HPDE6-E6E7 (cell line): ENCODE data around the gene GID8.
A peak's percentile ranks its signal among the peaks of the same experiment; 100 is the strongest.
"Not testable (repeated sequence)": the region's sequence is repeated elsewhere in the genome, so short reads cannot be mapped to it uniquely, and the experiment has no call there.

Experiments
- DNase-seq: peaks from one replicate; pipeline ENCODE4 v3.0.0; 2011; ENCODE audit warnings: missing footprints; ENCODE audit errors: extremely low spot score

Gene GID8

GRCh38 chr20:62958388-62959100 is 20.6 kb downstream of the GID8 start:
- DNase-seq = no peak

DNA sequence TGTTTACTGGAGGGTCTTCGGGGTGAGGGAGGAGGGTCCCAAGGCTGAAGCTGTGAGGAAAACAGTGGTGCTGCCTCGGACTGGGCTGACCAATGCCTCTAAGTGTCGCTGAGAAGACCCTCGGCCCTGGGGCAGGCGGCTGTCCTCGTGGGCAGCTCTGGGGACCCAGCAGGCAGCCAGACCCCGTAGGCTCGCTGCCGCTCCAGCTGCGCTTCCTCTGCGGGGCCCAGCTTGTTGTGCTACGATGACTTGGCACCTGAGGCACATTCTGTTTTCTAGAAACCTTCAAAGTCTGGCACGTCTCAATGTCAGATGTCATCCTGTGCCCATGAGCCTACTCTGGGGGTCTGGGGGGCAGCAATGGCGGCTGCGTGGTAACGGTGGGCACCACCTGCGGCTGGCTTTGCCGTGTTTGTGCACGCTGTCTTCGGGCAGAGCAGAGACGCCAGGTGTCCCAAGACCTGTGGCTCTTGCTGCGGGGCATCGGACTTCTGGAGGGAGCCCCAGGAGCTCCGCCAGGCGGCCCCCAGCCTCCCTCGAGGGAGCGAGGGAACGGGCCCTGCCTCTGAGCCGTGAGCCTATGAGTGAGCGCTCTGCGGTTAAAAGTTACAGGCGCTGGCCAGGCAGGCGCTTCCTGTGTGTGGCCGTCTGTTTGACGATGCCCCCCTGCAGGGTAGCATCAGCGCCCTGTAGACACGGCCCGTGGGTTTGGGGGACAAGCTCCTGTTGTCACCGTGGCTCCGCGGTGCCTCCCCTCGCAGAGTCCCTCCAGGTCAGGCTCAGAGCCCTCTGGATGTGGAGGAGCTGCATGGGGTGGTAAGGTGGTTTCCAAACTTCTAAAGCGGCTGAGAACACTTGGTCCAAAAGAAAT is 21.4 kb downstream of the GID8 start:
- no peak for DNase-seq

- no peak for DNase-seq
Observed at GRCh38 chr20:62959998-62960436, 22.1 kb downstream of the GID8 start.

DNA sequence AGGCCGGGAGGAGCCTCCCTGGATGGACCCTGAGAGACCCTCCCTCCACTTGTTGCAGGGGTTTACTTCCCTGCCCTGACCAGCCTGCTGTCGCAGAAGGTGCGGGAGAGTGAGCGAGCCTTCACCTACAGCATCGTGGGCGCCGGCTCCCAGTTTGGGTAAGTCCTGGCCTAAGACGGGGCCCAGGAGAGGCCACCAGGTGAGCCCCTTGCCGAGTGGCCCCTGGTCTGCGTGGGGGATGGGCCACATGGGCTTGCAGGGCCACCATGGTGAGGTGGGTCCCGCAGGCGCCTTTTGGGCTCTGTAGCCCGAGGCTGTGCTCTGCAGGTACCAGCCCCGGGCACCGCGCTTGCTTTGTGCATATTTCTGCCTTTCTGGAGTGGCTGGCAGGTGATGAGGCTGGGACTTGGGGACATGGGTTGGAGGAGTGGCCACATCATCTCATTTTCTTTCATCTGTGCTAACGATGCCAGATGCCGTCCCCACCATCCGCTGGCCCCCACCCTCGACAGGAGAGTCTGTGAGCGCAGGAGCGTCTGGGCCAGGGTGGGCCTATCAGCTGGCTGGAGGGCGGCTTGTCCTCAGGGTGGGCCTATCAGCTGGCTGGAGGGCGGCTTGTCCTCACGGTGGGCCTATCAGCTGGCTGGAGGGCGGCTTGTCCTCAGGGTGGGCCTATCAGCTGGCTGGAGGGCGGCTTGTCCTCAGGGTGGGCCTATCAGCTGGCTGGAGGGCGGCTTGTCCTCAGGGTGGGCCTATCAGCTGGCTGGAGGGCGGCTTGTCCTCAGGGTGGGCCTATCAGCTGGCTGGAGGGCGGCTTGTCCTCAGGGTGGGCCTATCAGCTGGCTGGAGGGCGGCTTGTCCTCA is 22.7 kb downstream of the GID8 start:
- DNase-seq = not testable (repeated sequence)

DNA sequence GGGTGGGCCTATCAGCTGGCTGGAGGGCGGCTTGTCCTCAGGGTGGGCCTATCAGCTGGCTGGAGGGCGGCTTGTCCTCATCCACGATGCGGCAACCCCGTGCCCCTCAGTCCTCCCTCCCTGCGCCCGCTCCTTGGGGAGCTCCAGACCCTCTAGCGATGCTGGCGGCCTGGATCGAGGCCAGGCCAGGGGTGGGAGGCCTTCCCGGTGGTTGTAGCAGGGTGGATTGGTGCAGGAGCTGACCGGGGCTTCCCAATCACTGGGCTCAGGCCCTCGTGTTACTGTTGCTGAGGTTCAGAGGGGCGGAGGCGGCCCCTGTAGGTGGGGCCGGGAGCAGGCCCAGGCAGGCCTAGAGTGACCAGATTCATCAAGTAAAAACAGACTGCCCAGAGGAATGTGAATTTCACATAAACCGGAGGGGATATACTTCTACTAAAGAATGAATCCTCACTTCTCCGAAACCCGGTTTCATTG is 23.4 kb downstream of the GID8 start:
- DNase-seq = peak; percentile 71

- DNase-seq = no peak
Observed at GRCh38 chr20:62961799-62962198, 23.9 kb downstream of the GID8 start.

DNA sequence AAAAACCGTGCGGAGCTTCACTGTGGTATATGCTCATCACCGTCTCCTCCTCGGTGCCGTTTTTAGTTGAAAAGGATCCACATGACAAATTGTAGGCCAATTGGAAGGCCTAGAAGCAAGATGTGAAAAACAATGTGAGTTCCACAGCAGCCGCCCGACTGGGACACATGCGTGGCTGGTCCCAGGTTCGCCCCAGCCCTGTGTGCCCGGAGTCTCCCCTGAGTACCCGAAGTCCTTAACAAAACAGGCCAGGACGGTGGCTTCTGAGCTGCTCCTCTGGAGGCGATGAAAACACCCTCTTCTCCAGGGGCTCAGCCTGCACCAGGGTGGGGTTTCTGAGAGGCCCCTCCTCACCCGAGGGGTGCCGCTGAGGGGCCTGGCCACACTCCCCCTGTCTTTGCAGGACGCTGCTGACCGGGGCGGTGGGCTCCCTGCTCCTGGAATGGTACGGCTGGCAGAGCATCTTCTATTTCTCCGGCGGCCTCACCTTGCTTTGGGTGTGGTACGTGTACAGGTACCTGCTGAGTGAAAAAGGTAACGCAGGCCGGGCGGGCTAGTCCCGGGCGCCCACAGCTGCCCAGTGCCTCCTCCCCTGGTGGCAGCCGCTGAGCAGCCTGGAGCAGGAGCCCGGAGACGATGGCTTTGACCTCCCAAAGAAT is 24.4 kb downstream of the GID8 start:
- no peak for DNase-seq

DNA sequence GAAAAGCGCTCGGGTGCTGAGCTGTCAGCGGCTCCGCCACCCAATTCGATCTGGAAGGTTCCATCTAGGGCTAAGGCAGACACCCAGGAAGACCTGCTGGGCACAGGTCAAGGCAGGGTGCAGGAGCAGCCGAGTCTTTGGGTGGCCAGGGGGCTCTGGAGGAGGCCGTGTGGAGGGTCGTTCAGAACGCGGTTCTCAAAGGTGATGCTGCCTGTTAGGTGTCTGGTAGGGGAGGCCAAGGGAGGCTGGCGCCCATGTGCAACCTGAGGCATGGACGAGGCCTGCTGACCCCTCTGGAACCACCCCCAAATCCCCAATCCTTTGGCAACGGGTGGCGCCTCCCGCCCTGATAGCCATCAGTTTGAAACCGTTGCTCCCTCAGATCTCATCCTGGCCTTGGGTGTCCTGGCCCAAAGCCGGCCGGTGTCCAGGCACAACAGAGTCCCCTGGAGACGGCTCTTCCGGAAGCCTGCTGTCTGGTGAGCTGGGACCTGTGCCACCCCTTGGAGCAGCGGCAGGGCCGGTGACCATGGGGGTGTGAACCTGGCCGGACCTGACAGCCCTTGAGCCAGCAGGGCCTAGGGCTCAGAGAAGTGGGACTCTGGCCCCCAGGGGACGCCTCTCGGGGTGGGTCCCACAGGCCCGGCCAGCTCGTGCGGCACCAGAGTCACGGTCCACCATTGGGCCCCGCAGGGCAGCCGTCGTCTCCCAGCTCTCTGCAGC is 25.1 kb downstream of the GID8 start:
- DNase-seq = no peak

DNA sequence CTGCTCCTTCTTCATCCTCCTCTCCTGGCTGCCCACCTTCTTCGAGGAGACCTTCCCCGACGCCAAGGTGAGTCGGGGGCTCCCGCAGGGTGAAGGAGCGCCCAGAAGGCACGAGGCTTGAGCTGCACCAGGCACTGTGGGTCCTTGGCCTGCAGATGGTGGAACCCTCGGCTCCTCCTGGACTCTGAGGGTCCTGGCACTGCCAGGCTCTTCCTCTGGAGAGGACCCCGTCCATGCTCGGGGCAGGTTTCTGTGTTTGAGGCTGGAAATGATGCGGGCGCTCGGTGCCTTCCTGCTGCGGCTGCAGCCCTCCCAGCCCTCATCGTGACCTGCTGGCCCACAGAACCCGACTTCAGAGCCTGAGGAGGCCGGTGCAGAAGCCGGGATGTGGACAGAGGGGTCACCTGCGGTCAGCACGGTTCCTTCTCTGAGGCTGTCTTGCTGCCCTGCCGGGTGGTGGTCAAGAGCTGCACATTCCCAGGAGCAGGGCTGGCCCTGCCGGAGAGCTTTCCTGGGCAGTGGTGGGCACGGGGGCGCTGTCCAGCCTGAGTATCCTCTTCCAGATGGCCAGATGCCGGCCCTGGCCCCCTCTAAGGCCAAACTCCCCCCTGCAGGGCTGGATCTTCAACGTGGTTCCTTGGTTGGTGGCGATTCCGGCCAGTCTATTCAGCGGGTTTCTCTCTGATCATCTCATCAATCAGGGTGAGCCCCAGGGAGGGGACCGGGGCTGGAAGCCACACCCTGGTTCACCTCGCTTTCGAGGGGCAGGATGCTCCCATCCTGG is 25.9 kb downstream of the GID8 start:
- no peak for DNase-seq

DNA sequence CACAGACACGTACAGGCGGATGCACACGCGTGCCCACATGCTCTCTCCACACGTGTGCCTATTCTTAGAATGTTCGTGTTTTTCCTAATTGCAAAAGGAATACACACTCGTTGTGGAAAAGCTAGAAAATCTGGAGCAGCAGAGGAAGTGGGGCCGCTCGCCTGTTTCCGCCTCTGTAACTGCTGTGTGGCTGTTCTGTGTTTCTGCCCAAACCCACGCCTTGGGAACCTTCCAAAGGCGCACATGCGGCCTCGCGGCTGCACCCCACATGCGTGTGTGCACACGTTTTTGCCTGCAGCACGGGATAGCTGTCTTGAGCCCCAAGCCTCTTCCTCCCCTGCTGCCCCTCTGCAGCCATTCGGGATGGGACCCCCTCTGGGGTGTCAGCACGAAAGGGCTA is 26.8 kb downstream of the GID8 start:
- DNase-seq = no peak

DNA sequence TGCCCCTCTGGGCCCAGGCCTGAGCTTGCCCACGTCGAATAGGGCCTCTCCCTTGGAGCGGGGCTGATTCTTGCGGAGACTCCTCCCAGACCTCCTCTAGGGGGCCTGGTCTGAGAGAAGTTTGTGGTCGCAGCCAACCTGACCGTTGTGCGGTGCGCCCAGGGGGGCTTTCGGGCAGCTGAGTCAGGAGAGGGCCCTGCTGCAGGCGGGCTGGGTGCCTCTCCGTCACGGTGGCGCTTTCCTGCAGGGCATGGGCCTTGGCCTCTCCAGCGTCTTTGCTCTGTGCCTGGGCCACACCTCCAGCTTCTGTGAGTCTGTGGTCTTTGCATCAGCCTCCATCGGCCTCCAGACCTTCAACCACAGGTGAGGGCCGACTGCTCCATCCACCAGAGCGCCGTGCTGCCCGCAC is 27.4 kb downstream of the GID8 start:
- DNase-seq = no peak

DNA sequence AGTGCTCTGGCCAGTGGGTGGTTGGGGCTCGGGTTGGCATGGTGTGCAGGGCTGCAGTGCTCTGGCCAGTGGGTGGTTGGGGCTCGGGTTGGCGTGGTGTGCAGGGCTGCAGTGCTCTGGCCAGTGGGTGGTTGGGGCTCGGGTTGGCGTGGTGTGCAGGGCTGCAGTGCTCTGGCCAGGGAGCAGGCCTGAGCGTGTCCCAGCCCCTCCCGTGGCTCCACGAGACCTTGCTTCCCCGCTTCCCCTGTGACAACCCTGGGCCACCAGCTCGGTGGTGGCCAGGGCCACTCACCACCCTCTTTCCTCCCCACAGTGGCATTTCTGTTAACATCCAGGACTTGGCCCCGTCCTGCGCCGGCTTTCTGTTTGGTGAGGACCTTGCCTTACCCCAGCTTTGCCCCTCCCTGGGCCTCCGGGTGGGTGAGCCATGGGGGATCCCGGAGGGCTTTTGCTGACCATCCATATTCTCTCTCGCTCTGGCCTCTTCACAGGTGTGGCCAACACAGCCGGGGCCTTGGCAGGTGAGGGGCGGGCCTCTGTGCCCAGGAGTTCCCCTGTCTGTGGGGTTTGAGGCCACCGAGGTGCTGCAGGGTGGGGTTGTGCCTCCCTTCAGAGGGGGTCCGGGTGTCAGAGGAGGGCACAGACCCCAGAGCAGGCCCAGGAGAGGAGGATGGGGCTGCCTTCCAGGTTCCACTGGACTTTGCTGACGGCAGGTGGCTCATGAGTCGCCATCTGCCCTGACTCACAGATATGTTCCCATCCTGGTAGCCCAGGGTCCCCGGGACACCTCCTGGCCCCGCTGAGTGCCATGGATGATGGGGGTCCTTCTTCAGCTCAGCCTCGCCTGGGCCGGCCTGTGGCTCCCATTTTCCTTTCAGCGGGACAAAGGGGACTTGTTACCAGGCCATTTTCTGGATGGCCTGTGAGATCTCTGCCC is 28.5 kb downstream of the GID8 start:
- DNase-seq = no peak

DNA sequence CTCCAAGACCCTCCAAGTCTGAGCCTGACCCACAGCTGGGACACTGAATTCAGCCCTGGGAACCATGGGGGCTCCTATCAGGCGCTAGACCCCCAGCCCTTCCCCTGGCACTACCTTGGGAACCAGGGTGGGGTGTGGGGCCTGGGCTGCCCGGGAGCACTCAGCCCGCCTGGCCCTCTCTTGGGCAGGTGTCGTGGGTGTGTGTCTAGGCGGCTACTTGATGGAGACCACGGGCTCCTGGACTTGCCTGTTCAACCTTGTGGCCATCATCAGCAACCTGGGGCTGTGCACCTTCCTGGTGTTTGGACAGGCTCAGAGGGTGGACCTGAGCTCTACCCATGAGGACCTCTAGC is 29.2 kb downstream of the GID8 start:
- no peak for DNase-seq

DNA sequence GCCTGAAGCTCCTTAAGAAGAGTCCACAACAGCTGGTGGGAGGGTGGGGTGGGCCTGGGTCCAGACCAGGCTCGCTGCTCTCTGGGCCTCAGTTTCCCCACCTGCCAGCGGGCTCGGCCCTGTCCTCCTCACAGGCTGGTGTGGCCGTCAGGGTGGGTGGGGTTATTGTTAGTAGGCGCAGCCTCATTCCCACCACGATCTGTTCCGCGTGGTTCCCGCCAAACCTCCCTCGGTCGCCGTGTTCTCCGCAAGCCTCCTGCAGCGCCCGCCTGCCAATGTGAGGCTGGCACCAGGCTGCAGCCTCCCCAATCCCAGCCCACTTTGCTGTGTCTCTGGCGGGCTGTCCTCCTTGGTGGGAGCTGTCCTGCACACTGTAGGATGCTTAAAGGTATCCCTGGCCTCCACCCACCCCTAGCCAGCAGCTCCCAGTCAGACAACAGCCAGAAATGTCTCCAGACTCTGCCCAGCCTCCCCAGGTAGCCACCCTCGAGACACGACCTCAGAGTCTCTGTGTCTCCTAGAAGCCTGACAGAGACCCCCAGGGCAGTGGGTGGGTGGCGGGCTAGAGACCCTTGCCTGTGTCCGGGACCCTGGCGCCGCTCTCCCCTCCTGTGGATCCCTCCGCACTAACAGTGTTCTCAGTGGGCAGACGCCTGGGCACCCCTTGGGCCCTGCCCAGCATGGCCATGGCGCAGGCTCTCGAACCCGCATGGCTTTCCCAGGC is 29.8 kb downstream of the GID8 start:
- no peak for DNase-seq

GRCh38 chr20:62968378-62969178 is 30.6 kb downstream of the GID8 start:
- no peak for DNase-seq

- no peak for DNase-seq
Observed at GRCh38 chr20:62969179-62969760, 31.3 kb downstream of the GID8 start.

DNA sequence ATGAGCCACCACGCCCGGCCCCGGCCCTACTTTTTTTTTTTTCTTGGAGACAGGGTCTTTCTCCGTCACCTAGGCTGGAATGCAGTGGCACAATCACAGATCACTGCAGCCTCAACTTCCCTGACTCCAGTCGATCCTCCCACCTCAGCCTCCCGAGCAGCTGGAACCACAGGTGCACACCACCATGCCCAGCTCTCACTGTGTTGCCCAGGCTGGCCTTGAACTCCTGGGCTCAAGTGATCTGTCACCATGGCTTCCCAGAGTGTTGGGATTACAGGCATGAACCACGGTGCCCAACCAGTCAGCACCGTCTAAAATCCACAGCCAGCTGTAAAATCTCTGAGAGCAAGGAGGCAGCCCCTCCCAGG is 32.0 kb downstream of the GID8 start:
- no peak for DNase-seq
